Stomach smooth muscle (tissue), 2 donors: ENCODE data around the gene SELP.

ENCODE experiments used
- H3K27ac ChIP-seq: one replicate; pipeline ENCODE4 v1.7.0; 2013; ENCODE audit warnings: mild to moderate bottlenecking, low read length, inconsistent platforms
- H3K27me3 ChIP-seq, 2 donors: one replicate each; pipeline ENCODE4 v1.7.0; 2013; ENCODE audit warnings: low read length in 2 of 2; ENCODE audit not compliant: insufficient read depth in 2 of 2, control insufficient read depth in 1 of 2
- H3K36me3 ChIP-seq, 2 donors: one replicate each; pipeline ENCODE4 v1.7.0; 2013; ENCODE audit warnings: low read length in 2 of 2; ENCODE audit not compliant: control insufficient read depth in 2 of 2, insufficient read depth in 2 of 2
- H3K4me1 ChIP-seq: one replicate; pipeline ENCODE4 v1.7.0; 2013; ENCODE audit warnings: low read length; ENCODE audit not compliant: control insufficient read depth, insufficient read depth
- H3K4me3 ChIP-seq, 2 donors: one replicate each; pipeline ENCODE4 v1.7.0; 2013; ENCODE audit warnings: low read length in 2 of 2
- H3K9ac ChIP-seq, 2 donors: one replicate each; pipeline ENCODE4 v1.7.0; 2013; ENCODE audit warnings: low read length in 2 of 2, mild to moderate bottlenecking in 1 of 2
- H3K9me3 ChIP-seq, 2 donors: one replicate each; pipeline ENCODE4 v1.7.0; 2013; ENCODE audit warnings: low read length in 2 of 2; ENCODE audit not compliant: control insufficient read depth in 2 of 2
- donor health status: healthy.
- donor health status: Pancreatic carcinoma.

The SELP gene

DNA sequence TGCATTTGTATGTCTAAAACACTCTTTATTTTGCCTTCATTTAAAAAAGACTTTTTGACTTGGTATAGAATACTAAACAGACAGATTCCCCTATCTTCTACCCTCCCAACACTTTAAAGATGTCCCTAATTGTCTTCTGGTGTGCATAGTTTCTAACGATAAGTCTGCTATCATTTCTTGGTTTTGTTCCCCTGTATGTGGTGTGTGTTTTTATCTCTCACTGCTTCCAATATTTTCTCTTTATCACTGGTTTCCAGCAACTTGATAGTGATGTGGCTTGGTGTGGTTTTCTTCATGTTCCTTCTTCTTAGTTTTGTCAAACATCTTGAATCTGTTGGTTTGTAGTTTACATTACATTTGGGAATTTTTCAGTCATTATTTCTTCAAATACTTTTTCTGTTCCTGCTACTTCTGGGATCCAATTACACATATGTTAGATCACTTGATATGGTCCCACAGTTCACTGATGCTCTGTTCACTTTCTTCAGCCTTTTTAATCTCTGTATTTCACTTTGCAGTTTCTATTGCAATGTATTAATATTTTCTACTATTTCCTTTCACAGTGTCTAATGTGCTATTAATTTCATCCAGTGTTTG lies 66.8 kb downstream of the SELP start:
- Histone ChIP-seq H3K27me3 (no peaks in the 10 kb centered on the region), H3K9ac (no peak overlapping the region), H3K27ac (no peak overlapping the region), H3K36me3 (no peaks in the 10 kb centered on the region), H3K4me1 (no peaks in the 10 kb centered on the region), H3K4me3 (no peak overlapping the region), H3K9me3 (no peaks in the 10 kb centered on the region)

DNA sequence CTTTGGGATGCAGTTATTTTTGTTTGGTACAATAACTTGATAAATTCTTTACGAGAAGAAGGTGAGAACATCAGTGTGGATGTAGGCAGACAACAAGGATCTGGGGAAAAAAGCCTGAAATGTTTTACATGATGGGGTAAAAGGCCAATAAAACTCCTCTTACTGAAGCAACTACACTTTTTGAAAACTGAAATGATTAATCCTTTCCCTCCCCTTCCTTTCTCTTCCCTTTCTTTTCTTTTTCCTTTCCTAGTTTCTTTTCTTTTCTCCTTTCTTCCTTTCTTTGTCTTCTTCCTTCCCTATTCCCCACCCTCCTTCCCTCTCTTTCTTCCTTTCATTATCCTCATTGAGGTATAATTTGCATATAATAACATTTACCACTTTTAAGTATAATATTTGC lies 68.2 kb downstream of the SELP start:
- no peak overlapping the region for H3K27ac ChIP-seq
- H3K36me3 ChIP-seq, result no peaks in the 10 kb centered on the region
- H3K9me3 ChIP-seq, result no peaks in the 10 kb centered on the region
- H3K4me3 ChIP-seq, result no peak overlapping the region
- H3K27me3 ChIP-seq, result no peaks in the 10 kb centered on the region
- no peak overlapping the region for H3K9ac ChIP-seq
- H3K4me1 ChIP-seq, result no peaks in the 10 kb centered on the region

DNA sequence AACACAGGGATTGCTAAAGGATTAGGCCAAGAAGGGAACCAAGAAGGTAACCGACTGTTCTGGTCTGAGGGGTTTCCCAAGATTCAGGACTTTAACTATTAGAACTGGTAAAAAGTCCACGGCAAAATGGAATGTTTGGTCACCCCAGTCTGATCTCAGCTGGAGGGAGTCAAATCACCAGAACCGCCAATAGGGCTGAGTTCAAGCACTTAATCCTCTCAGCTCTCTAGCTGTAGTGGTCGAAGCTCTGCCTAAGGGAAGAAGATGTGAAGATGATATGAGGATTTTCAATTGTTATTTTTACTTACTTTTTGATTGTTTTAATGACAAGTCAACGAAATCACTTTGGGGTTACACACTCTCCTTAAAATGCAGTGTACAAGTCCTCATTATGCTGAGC lies 72.8 kb downstream of the SELP start:
- Histone ChIP-seq H3K9ac (no peak overlapping the region), H3K27ac (no peak overlapping the region), H3K36me3 (no peaks in the 10 kb centered on the region), H3K27me3 (no peaks in the 10 kb centered on the region), H3K4me1 (no peaks in the 10 kb centered on the region), H3K9me3 (no peaks in the 10 kb centered on the region), H3K4me3 (no peak overlapping the region)

- Histone ChIP-seq H3K27me3 (no peaks in the 10 kb centered on the region), H3K4me1 (no peaks in the 10 kb centered on the region), H3K9me3 (no peaks in the 10 kb centered on the region), H3K27ac (no peak overlapping the region), H3K4me3 (no peak overlapping the region), H3K9ac (no peak overlapping the region), H3K36me3 (no peaks in the 10 kb centered on the region)
Measured at GRCh38 chr1:169550294-169550693, 79.6 kb downstream of the SELP start.

DNA sequence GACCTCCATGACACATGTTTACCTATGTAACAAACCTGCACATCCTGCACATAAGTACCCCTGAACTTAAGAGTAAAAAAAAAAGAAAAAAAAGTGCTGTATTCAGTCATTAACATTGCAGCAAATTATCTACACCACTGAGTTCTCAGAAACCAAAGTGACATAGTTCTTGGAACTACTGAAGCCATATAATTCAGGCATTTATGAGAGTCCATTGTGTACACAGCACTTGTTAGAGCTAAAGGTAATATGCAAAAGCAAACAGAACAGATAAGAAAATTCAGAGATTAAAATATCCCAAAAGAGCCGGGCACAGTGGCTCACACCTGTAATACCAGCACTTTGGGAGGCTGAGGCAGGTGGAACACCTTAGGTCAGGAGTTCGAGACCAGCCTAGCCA lies 81.6 kb downstream of the SELP start:
- H3K4me1 ChIP-seq, result no peaks in the 10 kb centered on the region
- no peak overlapping the region for H3K27ac ChIP-seq
- H3K9ac ChIP-seq, result no peak overlapping the region
- no peaks in the 10 kb centered on the region for H3K9me3 ChIP-seq
- no peak overlapping the region for H3K4me3 ChIP-seq
- no peaks in the 10 kb centered on the region for H3K36me3 ChIP-seq
- no peaks in the 10 kb centered on the region for H3K27me3 ChIP-seq

GRCh38 chr1:169546087-169546995 lies 83.6 kb downstream of the SELP start:
- H3K4me3 ChIP-seq, result no peak overlapping the region

GRCh38 chr1:169545472-169545871 lies 84.5 kb downstream of the SELP start:
- no peak overlapping the region for H3K27ac ChIP-seq
- no peak overlapping the region for H3K4me3 ChIP-seq
- H3K9me3 ChIP-seq, result no peaks in the 10 kb centered on the region
- H3K4me1 ChIP-seq, result no peaks in the 10 kb centered on the region
- H3K36me3 ChIP-seq, result no peaks in the 10 kb centered on the region
- no peak overlapping the region for H3K9ac ChIP-seq
- H3K27me3 ChIP-seq, result no peaks in the 10 kb centered on the region

More at GRCh38 chr1:169546087-169546995, 83.6 kb downstream of the SELP start:
- Histone ChIP-seq H3K9ac (no peak overlapping the region), H3K9me3 (no peaks in the 10 kb centered on the region), H3K27me3 (no peaks in the 10 kb centered on the region), H3K36me3 (no peaks in the 10 kb centered on the region), H3K27ac (no peak overlapping the region), H3K4me1 (no peaks in the 10 kb centered on the region)

GRCh38 chr1:169538998-169539871 lies 90.7 kb downstream of the SELP start:
- no peak overlapping the region for H3K9ac ChIP-seq
- no peak overlapping the region for H3K4me3 ChIP-seq
- H3K27me3 ChIP-seq, result no peaks in the 10 kb centered on the region
- H3K36me3 ChIP-seq, result no peaks in the 10 kb centered on the region
- H3K4me1 ChIP-seq, result no peaks in the 10 kb centered on the region
- H3K27ac ChIP-seq, result no peak overlapping the region
- no peaks in the 10 kb centered on the region for H3K9me3 ChIP-seq
